ENCODE data around the gene MTMR3. TPM values are rescaled to one million over a fixed set of nuclear protein-coding genes. Genes with fewer than 3 reads are reported as not detected.

MTMR3 gene
- total and polyA plus RNA-seq, 2 of the 8 experiments (the other 6 are each of a cell fraction or from before 2014, with no cell fraction given) = 16.9 to 18.5 TPM

GRCh38 chr22:29914165-29914564 is 31.2 kb downstream of the MTMR3 start:
- no peak for DNase-seq (ENCODE audit: low read depth in 1 of 2, low spot score in 2 of 2)
- H2BK20ac ChIP-seq (ENCODE audit: low read length) = no peak overlapping the region
- peaks cover 0 to 76% of the 10 kb centered on the region in 2 experiments; a peak in 2 of 4 replicates for H3K79me2 ChIP-seq (ENCODE audit: control insufficient read depth in 1 of 2, insufficient read depth in 2 of 2, low read length in 2 of 2)
- no peaks in the 10 kb centered on the region for H3K9me3 ChIP-seq (ENCODE audit: insufficient read depth in 2 of 2, low read depth in 1 of 2, low read length in 1 of 2)
- WGBS, 2 experiments (ENCODE audit: extremely low coverage in 1 of 2, insufficient coverage in 1 of 2, insufficient read length in 1 of 2, insufficient replicate concordance in 2 of 2, low coverage in 1 of 2, low lambda C conversion rate in 2 of 2, missing lambda C conversion rate in 1 of 2) = 9% methylated on average over 1 of the region's 1 CpG; no CpG with 5 or more reads in 1 of the 2 experiments
- no peak overlapping the region for H4K91ac ChIP-seq (replicated peaks; ENCODE audit: insufficient read length, low read length)
- no peak overlapping the region for H3K4ac ChIP-seq (replicated peaks; ENCODE audit: insufficient read length, low read depth, low read length)
- no peak overlapping the region for H3K9ac ChIP-seq (replicated peaks in 1 of 4; ENCODE audit: extremely low read depth in 1 of 4, low read depth in 3 of 4, low read length in 3 of 4)
- no peak overlapping the region for H4K5ac ChIP-seq (ENCODE audit: insufficient read length, low read depth, low read length)
- no peak overlapping the region for H3K14ac ChIP-seq (ENCODE audit: insufficient read length)
- H3K23ac ChIP-seq (ENCODE audit: insufficient read length) = no peak overlapping the region
- ChIA-PET CTCF (ENCODE audit: partially characterized antibody) (no interaction called here), POLR2A (ENCODE audit: partially characterized antibody) (no interaction called here)
- peak overlapping the region in 1 of 4 experiments; percentile 46; a peak in 2 of 8 replicates for H3K4me3 ChIP-seq (ENCODE audit: extremely low read depth in 1 of 4, insufficient read depth in 2 of 4, low read depth in 3 of 4, low read length in 4 of 4)
- peak overlapping the region; percentile 47 to 52; a peak in 3 of 4 replicates for H3K4me2 ChIP-seq (ENCODE audit: insufficient read depth in 1 of 2, low read depth in 2 of 2, low read length in 2 of 2)
- no peak overlapping the region for H2BK120ac ChIP-seq (replicated peaks; ENCODE audit: low read depth, low read length)
- peaks cover 0 to 5% of the 10 kb centered on the region in 2 experiments for H4K20me1 ChIP-seq (replicated peaks in 1 of 2; ENCODE audit: control insufficient read depth in 1 of 2, insufficient read depth in 2 of 2, low read length in 2 of 2)
- no peak overlapping the region for H2BK5ac ChIP-seq (ENCODE audit: low read depth, low read length)
- no peak overlapping the region for H3K27ac ChIP-seq (ENCODE audit: low read depth, low read length)
- H2BK15ac ChIP-seq (ENCODE audit: low read length) = no peak overlapping the region
- no peaks in the 10 kb centered on the region for H3K36me3 ChIP-seq (ENCODE audit: control insufficient read depth in 2 of 4, insufficient read depth in 4 of 4, low read length in 3 of 4)
- no peak overlapping the region for H3K18ac ChIP-seq (ENCODE audit: extremely low read depth, low read length)
- H4K8ac ChIP-seq (ENCODE audit: extremely low read depth, insufficient read depth, low read length) = no peak overlapping the region
- no peak for TF ChIP-seq FOSL1 (IDR thresholded peaks at IDR 0.05; ENCODE audit: insufficient read depth, low read depth, low read length)
- 0 out of 2 replicates have a peak, but pooled peaks have one; percentile 16 for TF ChIP-seq CEBPB (IDR thresholded peaks at IDR 0.05; ENCODE audit: low read depth, low read length)
- peak; percentile 58 for TF ChIP-seq TEAD4 (IDR thresholded peaks at IDR 0.05; ENCODE audit: low read depth, low read length)
- no peak overlapping the region for H2AFZ ChIP-seq (ENCODE audit: low read length)
- no peaks in the 10 kb centered on the region for H3K23me2 ChIP-seq (ENCODE audit: low read depth, low read length)
- H3K56ac ChIP-seq (replicated peaks; ENCODE audit: insufficient read length, low read depth, low read length) = no peak overlapping the region
- no peak overlapping the region for H2BK12ac ChIP-seq (ENCODE audit: low read depth, low read length)
- H3K79me1 ChIP-seq (ENCODE audit: low read depth, low read length) = peaks cover 3% of the 10 kb centered on the region; the same call in 1 of the 2 replicates
- H2AK5ac ChIP-seq (ENCODE audit: low read depth, low read length) = no peak overlapping the region
- peaks cover 6 to 22% (median 8%) of the 10 kb centered on the region in 4 experiments; a peak in 5 of 7 replicates for H3K4me1 ChIP-seq (replicated peaks in 1 of 4; ENCODE audit: control insufficient read depth in 3 of 4, insufficient read depth in 4 of 4, low read length in 3 of 4)
- H3K27me3 ChIP-seq (replicated peaks in 1 of 4; ENCODE audit: control insufficient read depth in 3 of 4, extremely low read depth in 1 of 4, insufficient read depth in 3 of 4, low read length in 3 of 4) = no peaks in the 10 kb centered on the region
- FAIRE-seq = peak; percentile 78
